Activated CD4-positive, alpha-beta T cell treated with anti-CD3 and anti-CD28 coated beads, Interleukin-2, amount 10 ng/mL, durations not matched to agents 24 days and 14 days (primary cell): Measurements from ENCODE around the gene TRIM73. TPM values are rescaled to one million over a fixed set of nuclear protein-coding genes. Genes with fewer than 3 reads are reported as not detected.
"Not testable (repeated sequence)": the region's sequence is repeated elsewhere in the genome, so short reads cannot be mapped to it uniquely, and the experiment has no call there.

Source experiments
- DNase-seq: peaks from one replicate; pipeline ENCODE4 v3.0.0; 2022
- H3K27ac Mint-ChIP-seq: one replicate; pipeline ENCODE4 v1.8.0; 2022; ENCODE audit warnings: mild to moderate bottlenecking, mixed read lengths
- H3K27me3 Mint-ChIP-seq: one replicate; pipeline ENCODE4 v1.8.0; 2022; ENCODE audit warnings: mixed read lengths
- H3K36me3 Mint-ChIP-seq: one replicate; pipeline ENCODE4 v1.8.0; 2022; ENCODE audit warnings: low read depth, mild to moderate bottlenecking, mixed read lengths
- H3K4me1 Mint-ChIP-seq: one replicate; pipeline ENCODE4 v1.8.0; 2021; ENCODE audit warnings: mixed read lengths
- H3K4me3 Mint-ChIP-seq: one replicate; pipeline ENCODE4 v1.8.0; 2022; ENCODE audit warnings: mild to moderate bottlenecking, moderate library complexity, mixed read lengths
- H3K9me3 Mint-ChIP-seq: one replicate; pipeline ENCODE4 v1.8.0; 2021; ENCODE audit warnings: mixed read lengths
- intact Hi-C: fragments of 100-400 bp; cut with micrococcal nuclease; formaldehyde crosslinking; loops from one replicate; pipeline ENCODE4 v1.15.1; 2023
- total RNA-seq: library from RNA; stranded (reverse); gene quantifications from 2 replicates; pipeline ENCODE4 v1.2.3, GENCODE V29; 2022

The TRIM73 gene
- total RNA-seq, 1 donor from 2014 or later = 3.8 TPM

DNA sequence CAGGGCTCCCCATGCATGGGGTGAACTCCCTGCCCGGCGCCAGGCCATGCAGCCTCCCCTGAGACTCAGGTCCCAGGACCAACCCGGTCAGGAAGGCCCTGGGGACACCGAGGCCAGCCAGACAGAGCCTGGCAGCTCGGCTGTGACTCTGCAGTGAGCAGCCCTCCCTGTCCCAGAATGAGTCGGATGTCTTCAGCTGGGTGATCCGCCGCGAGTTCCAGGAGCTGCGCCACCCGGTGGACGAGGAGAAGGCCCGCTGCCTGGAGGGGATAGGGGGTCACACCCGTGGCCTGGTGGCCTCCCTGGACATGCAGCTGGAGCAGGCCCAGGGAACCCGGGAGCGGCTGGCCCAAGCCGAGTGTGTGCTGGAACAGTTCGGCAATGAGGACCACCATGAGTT, 9.2 kb downstream of the TRIM73 start:
- H3K27ac Mint-ChIP-seq, intact Hi-C loops, H3K4me1 Mint-ChIP-seq, H3K4me3 Mint-ChIP-seq, H3K36me3 Mint-ChIP-seq, H3K27me3 Mint-ChIP-seq, H3K9me3 Mint-ChIP-seq: not testable (repeated sequence)
- peak; percentile 6 for DNase-seq

DNA sequence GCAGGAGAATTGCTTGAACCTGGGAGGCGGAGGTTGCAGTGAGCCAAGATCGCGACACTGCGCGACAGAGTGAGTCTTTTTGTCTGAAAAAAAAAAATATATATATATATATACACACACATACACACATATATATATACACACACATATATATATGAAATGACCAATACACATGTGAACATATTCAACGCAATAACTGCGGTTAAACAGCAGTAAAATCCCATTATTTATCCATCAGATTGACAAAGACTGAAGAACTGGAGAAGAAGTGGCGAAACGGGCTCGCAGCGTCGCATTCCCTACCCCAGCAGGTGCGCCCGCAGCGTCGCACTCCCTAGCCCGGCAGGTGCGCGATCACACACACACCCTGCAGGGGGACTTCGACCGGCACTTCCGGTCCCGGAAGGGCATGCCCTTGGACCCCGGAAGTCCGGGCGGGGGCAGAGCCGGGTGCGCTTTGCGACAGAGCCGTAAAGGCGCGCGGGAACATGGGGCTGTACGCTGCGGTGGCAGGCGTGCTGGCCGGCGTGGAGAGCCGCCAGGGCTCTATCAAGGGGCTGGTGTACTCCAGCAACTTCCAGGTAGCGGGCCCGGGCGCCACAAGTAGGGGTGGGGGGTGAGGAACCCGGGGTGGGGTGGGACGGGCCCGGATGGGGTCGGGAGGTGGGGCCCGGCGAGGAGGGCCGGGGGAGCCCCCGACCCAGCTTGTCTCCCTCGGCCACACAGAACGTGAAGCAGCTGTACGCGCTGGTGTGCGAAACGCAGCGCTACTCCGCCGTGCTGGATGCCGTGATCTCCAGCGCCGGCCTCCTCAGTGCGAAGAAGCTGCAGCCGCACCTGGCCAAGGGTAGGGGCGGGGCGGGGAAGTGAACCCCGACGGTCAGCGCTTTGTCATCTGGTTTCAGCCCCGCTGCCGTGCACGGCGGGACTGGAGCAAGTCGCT, 14.7 kb downstream of the TRIM73 start:
- intact Hi-C loops, H3K9me3 Mint-ChIP-seq, H3K27ac Mint-ChIP-seq, H3K36me3 Mint-ChIP-seq, H3K4me1 Mint-ChIP-seq, H3K4me3 Mint-ChIP-seq, H3K27me3 Mint-ChIP-seq: not testable (repeated sequence)
- peak; percentile 55 for DNase-seq

DNA sequence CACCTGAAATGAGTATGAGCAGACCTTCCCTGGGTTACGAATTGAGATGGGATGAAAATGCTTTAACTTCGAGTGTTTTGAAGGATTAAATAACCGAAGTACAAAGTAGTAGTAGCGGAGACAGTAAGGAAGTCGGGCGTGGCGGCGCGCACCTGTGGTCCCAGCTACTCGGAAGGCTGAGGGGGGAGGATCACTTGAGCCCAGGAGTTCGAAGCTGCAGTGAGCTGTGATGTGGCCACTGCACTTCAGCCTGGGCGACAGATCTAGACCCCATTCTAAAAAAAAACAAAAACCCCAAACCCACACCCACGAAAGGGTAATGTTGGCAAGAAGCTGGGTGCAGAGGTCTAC, 15.4 kb downstream of the TRIM73 start:
- H3K9me3 Mint-ChIP-seq, H3K4me3 Mint-ChIP-seq, intact Hi-C loops, H3K4me1 Mint-ChIP-seq, H3K27me3 Mint-ChIP-seq, H3K36me3 Mint-ChIP-seq, H3K27ac Mint-ChIP-seq, DNase-seq: not testable (repeated sequence)

DNA sequence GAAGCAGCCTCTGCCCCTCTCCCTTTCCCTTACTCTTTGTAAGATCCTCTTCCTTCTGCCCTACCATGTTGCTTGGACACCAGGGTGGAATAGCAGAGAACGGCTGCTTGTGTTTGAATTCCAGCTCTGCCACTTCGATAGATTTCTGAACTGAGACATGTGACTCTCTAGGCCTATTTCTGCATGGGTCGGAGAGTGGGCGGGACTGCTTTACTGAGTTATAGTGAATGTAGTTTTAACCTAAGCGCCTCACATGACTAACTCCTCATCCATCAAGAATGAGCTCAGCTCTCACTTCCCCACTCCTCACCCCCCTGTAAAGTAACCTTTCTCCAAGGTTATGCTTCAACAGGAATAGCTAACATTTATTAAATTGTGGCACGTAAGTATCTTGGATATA, 18.8 kb downstream of the TRIM73 start:
- H3K9me3 Mint-ChIP-seq, intact Hi-C loops, H3K4me3 Mint-ChIP-seq, H3K27ac Mint-ChIP-seq, H3K27me3 Mint-ChIP-seq, H3K4me1 Mint-ChIP-seq: not testable (repeated sequence)
- peaks cover 13% of the 10 kb centered on the region for H3K36me3 Mint-ChIP-seq
- peak; percentile 53 for DNase-seq

DNA sequence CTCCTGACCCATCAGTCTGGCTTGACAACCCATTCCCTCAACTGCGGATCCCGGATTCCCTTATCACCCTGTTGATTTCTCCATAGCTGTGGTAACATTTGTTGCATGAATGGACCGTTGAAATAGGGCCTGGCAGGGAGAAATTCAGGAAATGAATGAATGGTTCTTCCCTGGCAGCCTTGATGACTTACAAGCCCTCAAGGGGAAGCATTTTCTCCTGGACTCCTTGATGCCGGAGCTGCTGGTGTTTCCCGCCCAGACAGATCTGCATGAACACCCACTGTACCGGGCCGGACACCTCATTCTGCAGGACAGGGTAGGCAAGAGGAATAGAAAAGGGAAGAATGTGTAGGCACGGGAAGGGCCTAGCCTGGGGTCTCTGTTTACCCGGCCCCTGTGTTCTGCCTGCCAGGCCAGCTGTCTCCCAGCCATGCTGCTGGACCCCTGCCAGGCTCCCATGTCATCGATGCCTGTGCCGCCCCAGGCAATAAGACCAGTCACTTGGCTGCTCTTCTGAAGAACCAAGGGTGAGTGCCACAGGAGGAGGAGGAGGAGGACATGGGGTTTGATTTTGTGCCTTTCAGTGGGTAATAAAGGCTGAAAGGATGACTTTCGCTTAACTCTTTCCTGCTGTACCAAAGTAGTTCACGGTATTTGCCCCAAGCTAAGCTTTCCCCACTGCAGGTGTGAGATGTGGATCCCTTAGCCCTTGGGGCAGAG, 19.4 kb downstream of the TRIM73 start:
- H3K4me3 Mint-ChIP-seq, H3K4me1 Mint-ChIP-seq, H3K9me3 Mint-ChIP-seq, intact Hi-C loops, H3K27me3 Mint-ChIP-seq, H3K27ac Mint-ChIP-seq: not testable (repeated sequence)
- peak; percentile 49 for DNase-seq
- H3K36me3 Mint-ChIP-seq = peaks cover 14% of the 10 kb centered on the region

DNA sequence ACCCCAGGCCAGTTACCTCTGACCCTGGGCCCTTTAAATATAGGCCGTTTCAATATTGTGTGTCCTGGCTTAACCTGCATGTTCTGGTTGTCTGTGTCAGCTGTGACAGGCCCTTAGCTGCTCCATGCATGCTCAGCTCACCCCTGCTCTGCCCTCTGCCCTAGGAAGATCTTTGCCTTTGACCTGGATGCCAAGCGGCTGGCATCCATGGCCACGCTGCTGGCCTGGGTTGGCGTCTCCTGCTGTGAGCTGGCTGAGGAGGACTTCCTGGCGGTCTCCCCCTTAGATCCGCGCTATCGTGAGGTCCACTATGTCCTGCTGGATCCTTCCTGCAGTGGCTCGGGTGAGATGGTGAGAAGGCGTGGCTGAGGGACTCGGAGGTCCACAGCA, 20.0 kb downstream of the TRIM73 start:
- intact Hi-C loops, H3K4me1 Mint-ChIP-seq, H3K27me3 Mint-ChIP-seq, H3K9me3 Mint-ChIP-seq, H3K4me3 Mint-ChIP-seq, H3K27ac Mint-ChIP-seq: not testable (repeated sequence)
- peaks cover 20% of the 10 kb centered on the region for H3K36me3 Mint-ChIP-seq
- DNase-seq = peak; percentile 54

DNA sequence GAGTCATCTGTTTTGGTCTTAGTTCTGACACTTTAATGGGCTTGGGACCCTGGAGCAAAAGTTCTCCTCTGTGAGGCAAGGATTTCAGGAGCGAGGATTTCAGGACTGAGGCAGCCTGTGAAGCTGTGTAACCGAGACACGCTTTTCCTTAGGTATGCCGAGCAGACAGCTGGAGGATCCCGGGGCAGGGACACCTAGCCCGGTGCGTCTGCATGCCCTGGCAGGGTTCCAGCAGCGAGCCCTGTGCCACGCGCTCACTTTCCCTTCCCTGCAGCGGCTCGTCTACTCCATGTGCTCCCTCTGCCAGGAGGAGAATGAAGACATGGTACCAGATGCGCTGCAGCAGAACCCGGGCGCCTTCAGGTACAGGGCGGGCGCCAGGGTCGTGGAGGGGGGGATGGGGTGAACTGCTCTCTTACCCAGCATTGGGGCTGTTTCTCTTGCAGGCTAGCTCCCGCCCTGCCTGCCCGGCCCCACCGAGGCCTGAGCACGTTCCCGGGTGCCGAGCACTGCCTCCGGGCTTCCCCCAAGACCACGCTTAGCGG, 20.5 kb downstream of the TRIM73 start:
- H3K27ac Mint-ChIP-seq = not testable (repeated sequence)
- peaks cover 22% of the 10 kb centered on the region for H3K36me3 Mint-ChIP-seq

DNA sequence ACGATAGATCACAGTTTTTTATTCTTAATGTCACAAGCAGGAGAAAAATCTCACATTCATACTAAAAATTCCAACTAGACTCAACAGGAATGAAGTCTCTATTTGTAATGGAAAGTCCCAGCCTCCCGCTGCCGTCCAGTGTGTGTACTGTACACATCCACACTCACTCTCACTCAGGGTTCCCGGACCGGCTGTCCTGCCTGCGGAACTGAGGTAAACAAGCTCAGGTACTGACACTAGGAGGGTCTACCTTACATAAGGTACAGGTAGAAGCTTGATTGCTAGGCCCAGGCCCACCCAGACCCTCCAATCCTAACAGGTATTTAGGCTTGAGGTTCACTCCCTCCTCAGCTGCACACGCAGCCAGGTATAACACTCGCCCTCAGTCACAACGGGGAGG, 21.4 kb downstream of the TRIM73 start:
- H3K27ac Mint-ChIP-seq, intact Hi-C loops, H3K4me3 Mint-ChIP-seq, H3K27me3 Mint-ChIP-seq, H3K9me3 Mint-ChIP-seq, DNase-seq, H3K4me1 Mint-ChIP-seq: not testable (repeated sequence)
- peaks cover 25% of the 10 kb centered on the region for H3K36me3 Mint-ChIP-seq

More for the DNA sequence above, 20.5 kb downstream of the TRIM73 start:
- H3K9me3 Mint-ChIP-seq, H3K4me1 Mint-ChIP-seq, H3K27me3 Mint-ChIP-seq, H3K4me3 Mint-ChIP-seq, DNase-seq, intact Hi-C loops: not testable (repeated sequence)

DNA sequence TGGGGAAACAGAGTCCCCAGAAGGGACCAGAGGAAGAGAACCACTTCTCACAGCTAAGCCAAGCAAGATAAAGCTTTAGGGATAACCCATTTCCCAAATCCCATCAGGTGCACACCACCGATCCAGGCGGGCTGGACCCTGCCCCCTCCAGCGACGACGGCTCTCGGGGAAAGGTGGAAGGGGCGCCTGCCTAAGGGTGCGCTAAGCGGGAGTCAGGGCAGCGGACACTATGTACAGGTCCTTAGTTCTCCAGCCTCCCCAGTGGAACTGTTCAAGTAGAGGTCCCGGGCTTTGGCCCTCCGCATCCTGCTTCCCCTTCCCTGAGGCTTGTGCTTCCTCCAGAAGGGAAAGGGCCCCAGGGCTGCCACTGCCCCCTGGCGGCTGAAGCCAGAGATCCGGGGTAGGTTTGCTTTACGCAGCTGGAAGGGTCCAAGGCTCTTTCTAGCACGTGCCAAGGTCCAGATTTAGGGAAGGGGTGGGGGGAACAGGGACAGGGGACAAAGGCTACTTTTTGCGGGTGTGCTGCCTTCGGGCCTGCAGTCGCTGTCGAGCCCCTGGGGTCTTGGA, 22.9 kb downstream of the TRIM73 start:
- H3K27ac Mint-ChIP-seq, intact Hi-C loops, H3K9me3 Mint-ChIP-seq, H3K27me3 Mint-ChIP-seq, H3K4me1 Mint-ChIP-seq, DNase-seq, H3K4me3 Mint-ChIP-seq: not testable (repeated sequence)
- peaks cover 25% of the 10 kb centered on the region for H3K36me3 Mint-ChIP-seq

DNA sequence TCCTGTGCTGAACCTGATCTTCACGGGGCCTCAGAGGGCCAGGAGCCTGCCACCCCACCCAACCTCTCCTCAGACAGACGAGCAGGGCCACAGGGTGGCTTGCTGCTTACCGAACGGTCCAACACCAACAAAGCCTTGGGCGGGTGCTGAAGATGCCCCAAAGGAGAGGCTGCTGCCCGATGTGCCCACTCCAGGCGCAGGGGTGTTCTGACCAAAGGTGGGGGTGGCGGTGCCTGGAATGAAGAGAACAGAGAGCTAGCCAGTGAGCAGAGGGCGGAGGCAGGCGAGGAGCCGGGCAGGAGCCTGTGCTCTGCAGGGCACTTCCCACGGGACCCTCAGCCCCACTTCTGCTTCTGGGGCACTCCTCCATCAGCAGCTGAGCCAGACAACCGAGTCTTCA, 23.8 kb downstream of the TRIM73 start:
- H3K4me3 Mint-ChIP-seq, DNase-seq, H3K4me1 Mint-ChIP-seq, H3K9me3 Mint-ChIP-seq, H3K27me3 Mint-ChIP-seq, H3K27ac Mint-ChIP-seq, intact Hi-C loops: not testable (repeated sequence)
- H3K36me3 Mint-ChIP-seq = peaks cover 29% of the 10 kb centered on the region

DNA sequence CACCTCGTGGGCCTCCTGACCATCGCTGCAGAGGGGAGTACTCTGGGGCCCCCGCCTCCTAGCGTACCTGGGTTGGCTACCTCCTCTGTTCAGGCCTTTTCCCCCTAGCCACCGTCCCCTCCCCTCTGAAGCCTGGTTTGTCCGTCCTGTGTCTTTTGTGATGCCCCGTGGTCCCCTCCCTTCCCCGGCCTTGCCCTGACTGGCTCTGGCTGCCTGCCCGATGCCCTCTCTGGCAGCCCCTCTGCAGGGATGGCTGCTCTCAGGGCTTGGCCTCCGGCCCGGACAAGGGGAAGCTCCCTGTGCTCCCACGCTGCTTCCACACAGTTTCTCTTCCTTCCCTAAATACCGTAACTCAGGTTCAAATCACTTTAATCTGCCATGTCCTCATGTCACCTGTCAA, 24.3 kb downstream of the TRIM73 start:
- H3K4me3 Mint-ChIP-seq, H3K9me3 Mint-ChIP-seq, DNase-seq, H3K27ac Mint-ChIP-seq, intact Hi-C loops, H3K27me3 Mint-ChIP-seq, H3K4me1 Mint-ChIP-seq: not testable (repeated sequence)
- peaks cover 32% of the 10 kb centered on the region for H3K36me3 Mint-ChIP-seq

DNA sequence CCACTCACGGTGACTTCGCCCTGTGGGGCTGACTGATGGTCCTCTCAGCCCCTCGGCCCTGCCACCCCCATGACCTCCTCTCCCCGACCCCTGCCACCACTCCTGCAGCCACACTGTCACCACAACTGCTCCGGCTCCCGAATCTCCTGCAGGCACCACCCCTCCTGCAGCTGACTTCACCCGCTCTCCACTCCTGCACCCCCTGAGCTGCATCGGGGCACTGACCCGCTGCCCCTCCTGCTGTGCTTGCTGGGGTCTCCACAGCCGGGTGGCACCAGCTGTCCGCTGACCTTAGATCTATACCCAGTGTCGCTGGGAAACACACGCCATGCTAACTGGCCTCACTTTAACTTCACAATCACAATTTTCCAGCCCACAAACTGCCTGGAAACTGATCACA, 24.7 kb downstream of the TRIM73 start:
- intact Hi-C loops, H3K27me3 Mint-ChIP-seq, DNase-seq, H3K9me3 Mint-ChIP-seq, H3K4me1 Mint-ChIP-seq, H3K4me3 Mint-ChIP-seq: not testable (repeated sequence)
- H3K36me3 Mint-ChIP-seq = peaks cover 32% of the 10 kb centered on the region
- peak overlapping the region; percentile 53 for H3K27ac Mint-ChIP-seq

DNA sequence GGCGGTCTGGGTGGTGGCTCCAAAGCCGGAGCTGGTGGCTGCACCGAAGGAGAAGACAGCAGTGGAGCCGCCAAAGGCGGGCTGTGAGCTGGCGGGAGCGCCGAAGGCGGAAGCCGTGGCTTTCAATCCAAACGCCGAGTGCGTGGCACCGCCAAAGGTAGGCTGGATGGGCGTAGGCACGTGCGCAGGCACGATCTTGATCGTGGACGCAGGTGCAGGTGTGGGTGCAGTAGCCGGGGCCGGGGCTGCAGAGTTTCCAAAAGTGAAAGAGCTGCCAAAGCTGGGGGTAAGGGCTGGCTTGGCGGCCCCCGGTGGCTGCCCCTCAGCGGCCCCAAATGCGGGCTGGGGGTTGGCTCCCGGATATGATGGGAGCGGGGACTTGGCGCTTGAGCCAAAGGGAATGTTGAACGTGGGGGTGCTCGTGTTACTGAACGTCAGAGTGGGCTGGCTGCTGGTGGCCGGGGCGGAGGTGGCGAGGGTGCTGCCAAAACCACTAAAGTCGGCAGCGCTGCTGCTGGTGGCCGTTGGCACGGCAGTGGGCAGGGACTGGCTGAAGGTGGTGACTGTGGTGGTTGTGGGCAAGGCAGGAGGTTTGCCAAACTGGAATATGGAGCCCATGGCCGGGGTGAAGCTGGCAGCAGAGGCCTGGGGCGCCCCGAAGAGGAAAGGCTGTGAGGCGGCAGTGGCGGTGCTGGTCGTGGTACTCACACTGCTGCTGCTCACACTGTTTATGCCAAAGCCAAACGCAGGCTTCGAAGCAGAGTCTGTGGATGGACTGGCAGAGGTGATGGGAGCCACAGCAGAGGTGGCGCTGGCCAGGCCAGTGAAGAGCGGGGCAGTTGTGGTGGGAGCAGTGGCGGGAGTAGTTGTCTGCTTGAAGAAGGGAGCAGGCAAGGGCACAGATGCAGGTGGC, 26.6 kb downstream of the TRIM73 start:
- H3K9me3 Mint-ChIP-seq, H3K27ac Mint-ChIP-seq, DNase-seq, H3K27me3 Mint-ChIP-seq, H3K4me1 Mint-ChIP-seq, H3K4me3 Mint-ChIP-seq, intact Hi-C loops: not testable (repeated sequence)
- peaks cover 23% of the 10 kb centered on the region for H3K36me3 Mint-ChIP-seq
